ENCODE results near the gene CLASRP. TPM values are rescaled to one million over a fixed set of nuclear protein-coding genes. Genes with fewer than 3 reads are reported as not detected.

The CLASRP gene
- total RNA-seq, 1 experiment from 2014 or later = 79.9 TPM

DNA sequence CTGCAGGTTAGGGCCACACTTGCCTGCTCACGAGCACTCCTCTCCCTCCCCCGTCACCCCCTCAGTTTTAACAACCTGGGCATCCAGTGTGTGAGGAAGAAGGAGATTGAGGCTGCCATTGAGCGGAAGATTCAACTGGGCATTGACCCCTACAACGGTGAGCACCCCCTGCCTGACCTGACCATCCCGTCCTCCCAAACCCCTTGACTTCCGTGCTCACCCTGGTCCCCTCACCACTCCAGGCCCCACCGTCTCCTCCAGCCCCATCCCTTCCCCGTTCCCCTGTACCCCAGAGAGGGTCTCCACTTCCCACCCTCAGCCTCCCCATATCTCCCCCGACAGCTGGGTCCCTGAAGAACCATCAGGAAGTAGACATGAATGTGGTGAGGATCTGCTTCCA is 13.6 kb upstream of the CLASRP start:
- no peak for ATAC-seq
- BruUV-seq (replicated peaks) = no TSS peak
- Histone ChIP-seq H3K9ac (ENCODE audit: low read length) (no peak overlapping the region), H3K27ac (ENCODE audit: low read depth, low read length) (no peak overlapping the region), H3K27me3 (ENCODE audit: insufficient read depth, low read length) (no peaks in the 10 kb centered on the region), H4K20me1 (ENCODE audit: insufficient read depth) (no peaks in the 10 kb centered on the region), H3K4me1 (ENCODE audit: control insufficient read depth in 1 of 2, insufficient read depth in 2 of 2, low read length in 2 of 2) (no peaks in the 10 kb centered on the region), H3K79me2 (ENCODE audit: insufficient read depth, low read length) (no peaks in the 10 kb centered on the region), H3K9me3 (ENCODE audit: control insufficient read depth in 1 of 2, insufficient read depth in 1 of 2, low read depth in 1 of 2, low read length in 2 of 2) (no peaks in the 10 kb centered on the region), H3K9me2 (ENCODE audit: insufficient read depth) (no peaks in the 10 kb centered on the region), H2AFZ (ENCODE audit: low read depth, low read length, poor library complexity, severe bottlenecking) (no peak overlapping the region), H3K4me2 (ENCODE audit: low read length) (no peak overlapping the region), H3K36me3 (ENCODE audit: control insufficient read depth in 1 of 2, insufficient read depth in 2 of 2, low read length in 2 of 2) (no peaks in the 10 kb centered on the region), H3K4me3 (replicated peaks in 1 of 2; ENCODE audit: low read depth in 1 of 2, low read length in 2 of 2) (no peak overlapping the region)
- ChIA-PET CTCF (no interaction called here), RAD21 (ENCODE audit: low non-redundant PET in 1 of 2, low total read pairs in 2 of 2, uncharacterized antibody in 2 of 2, unreplicated experiment in 2 of 2) (no interaction called here), POLR2A (no interaction called here)
- no peak for DNase-seq (ENCODE audit: low read depth, low spot score)
- TF ChIP-seq, protein P1, sequence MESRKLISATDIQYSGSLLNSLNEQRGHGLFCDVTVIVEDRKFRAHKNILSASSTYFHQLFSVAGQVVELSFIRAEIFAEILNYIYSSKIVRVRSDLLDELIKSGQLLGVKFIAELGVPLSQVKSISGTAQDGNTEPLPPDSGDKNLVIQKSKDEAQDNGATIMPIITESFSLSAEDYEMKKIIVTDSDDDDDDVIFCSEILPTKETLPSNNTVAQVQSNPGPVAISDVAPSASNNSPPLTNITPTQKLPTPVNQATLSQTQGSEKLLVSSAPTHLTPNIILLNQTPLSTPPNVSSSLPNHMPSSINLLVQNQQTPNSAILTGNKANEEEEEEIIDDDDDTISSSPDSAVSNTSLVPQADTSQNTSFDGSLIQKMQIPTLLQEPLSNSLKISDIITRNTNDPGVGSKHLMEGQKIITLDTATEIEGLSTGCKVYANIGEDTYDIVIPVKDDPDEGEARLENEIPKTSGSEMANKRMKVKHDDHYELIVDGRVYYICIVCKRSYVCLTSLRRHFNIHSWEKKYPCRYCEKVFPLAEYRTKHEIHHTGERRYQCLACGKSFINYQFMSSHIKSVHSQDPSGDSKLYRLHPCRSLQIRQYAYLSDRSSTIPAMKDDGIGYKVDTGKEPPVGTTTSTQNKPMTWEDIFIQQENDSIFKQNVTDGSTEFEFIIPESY (IDR thresholded peaks at IDR 0.05; ENCODE audit: extremely low read depth, insufficient replicate concordance, low read length) = no peak
- TF ChIP-seq, protein P2, sequence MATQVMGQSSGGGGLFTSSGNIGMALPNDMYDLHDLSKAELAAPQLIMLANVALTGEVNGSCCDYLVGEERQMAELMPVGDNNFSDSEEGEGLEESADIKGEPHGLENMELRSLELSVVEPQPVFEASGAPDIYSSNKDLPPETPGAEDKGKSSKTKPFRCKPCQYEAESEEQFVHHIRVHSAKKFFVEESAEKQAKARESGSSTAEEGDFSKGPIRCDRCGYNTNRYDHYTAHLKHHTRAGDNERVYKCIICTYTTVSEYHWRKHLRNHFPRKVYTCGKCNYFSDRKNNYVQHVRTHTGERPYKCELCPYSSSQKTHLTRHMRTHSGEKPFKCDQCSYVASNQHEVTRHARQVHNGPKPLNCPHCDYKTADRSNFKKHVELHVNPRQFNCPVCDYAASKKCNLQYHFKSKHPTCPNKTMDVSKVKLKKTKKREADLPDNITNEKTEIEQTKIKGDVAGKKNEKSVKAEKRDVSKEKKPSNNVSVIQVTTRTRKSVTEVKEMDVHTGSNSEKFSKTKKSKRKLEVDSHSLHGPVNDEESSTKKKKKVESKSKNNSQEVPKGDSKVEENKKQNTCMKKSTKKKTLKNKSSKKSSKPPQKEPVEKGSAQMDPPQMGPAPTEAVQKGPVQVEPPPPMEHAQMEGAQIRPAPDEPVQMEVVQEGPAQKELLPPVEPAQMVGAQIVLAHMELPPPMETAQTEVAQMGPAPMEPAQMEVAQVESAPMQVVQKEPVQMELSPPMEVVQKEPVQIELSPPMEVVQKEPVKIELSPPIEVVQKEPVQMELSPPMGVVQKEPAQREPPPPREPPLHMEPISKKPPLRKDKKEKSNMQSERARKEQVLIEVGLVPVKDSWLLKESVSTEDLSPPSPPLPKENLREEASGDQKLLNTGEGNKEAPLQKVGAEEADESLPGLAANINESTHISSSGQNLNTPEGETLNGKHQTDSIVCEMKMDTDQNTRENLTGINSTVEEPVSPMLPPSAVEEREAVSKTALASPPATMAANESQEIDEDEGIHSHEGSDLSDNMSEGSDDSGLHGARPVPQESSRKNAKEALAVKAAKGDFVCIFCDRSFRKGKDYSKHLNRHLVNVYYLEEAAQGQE (IDR thresholded peaks at IDR 0.05; ENCODE audit: low read depth) = no peak
- TF ChIP-seq SIN3A (IDR thresholded peaks at IDR 0.05; ENCODE audit: low read depth) = no peak
- TF ChIP-seq EZH2phosphoT487 (IDR thresholded peaks at IDR 0.05; ENCODE audit: borderline replicate concordance) = no peak
- no peak for TF ChIP-seq POLR2A (IDR thresholded peaks at IDR 0.05; ENCODE audit: borderline replicate concordance, extremely low read depth, insufficient read depth, insufficient read length)
- TF ChIP-seq EGR1 (IDR thresholded peaks at IDR 0.05; ENCODE audit: low read depth) = no peak
- TF ChIP-seq ZFX (IDR thresholded peaks at IDR 0.05) = no peak
- no peak for TF ChIP-seq SP1 (IDR thresholded peaks at IDR 0.05; ENCODE audit: low read depth)
- TF ChIP-seq TCF7L2 (IDR thresholded peaks at IDR 0.05; ENCODE audit: borderline replicate concordance, extremely low read depth, insufficient read depth, insufficient read length) = no peak
- no peak for TF ChIP-seq JUND (IDR thresholded peaks at IDR 0.05)
- TF ChIP-seq FOSL1 (IDR thresholded peaks at IDR 0.05; ENCODE audit: low read depth) = no peak
- TF ChIP-seq EZH2 (IDR thresholded peaks at IDR 0.05) = no peak
- no peak for TF ChIP-seq SRF (IDR thresholded peaks at IDR 0.05; ENCODE audit: low read depth)
- no peak for TF ChIP-seq CTCF (IDR thresholded peaks at IDR 0.05 in 2 of 3, conservative IDR thresholded peaks at IDR 0.05 in 1 of 3; ENCODE audit: borderline replicate concordance in 1 of 3, insufficient read depth in 1 of 3, low read depth in 2 of 3, low read length in 2 of 3)
- TF ChIP-seq YY1 (IDR thresholded peaks at IDR 0.05; ENCODE audit: extremely low read depth, insufficient replicate concordance, low read depth, low read length) = no peak
- no peak for TF ChIP-seq ZNF274 (IDR thresholded peaks at IDR 0.05; ENCODE audit: low read depth, low read length)
- no peak for TF ChIP-seq MAX (IDR thresholded peaks at IDR 0.05)
- intact Hi-C loops (cut with micrococcal nuclease) = no loop called here

Measured in HCT116 (cell line).